H9 (cell line): ENCODE measurements around the gene PHTF2. TPM values are rescaled to one million over a fixed set of nuclear protein-coding genes. Genes with fewer than 3 reads are reported as not detected.

ENCODE experiments used
- DNase-seq: peaks from one replicate; pipeline ENCODE4 v3.0.0-alpha.2; 2017
- H2AFZ ChIP-seq: one replicate; pipeline ENCODE4 v1.6.1; 2013; ENCODE audit warnings: mild to moderate bottlenecking, low read length, control low read depth, moderate library complexity
- H2AK5ac ChIP-seq: 2 replicates; pipeline ENCODE4 v1.6.1; 2013; ENCODE audit warnings: low read length, control low read depth, mixed read lengths; ENCODE audit not compliant: insufficient read length
- H2BK120ac ChIP-seq: one replicate; pipeline ENCODE4 v1.6.1; 2013; ENCODE audit warnings: low read depth, mild to moderate bottlenecking, low read length, control low read depth, inconsistent platforms; ENCODE audit not compliant: poor library complexity, severe bottlenecking
- H2BK12ac ChIP-seq: 2 replicates; pipeline ENCODE4 v1.6.1; 2013; ENCODE audit warnings: low read length, control low read depth, mixed read lengths, low read depth; ENCODE audit not compliant: insufficient read length
- H2BK15ac ChIP-seq: 2 replicates; pipeline ENCODE4 v1.6.1; 2013; ENCODE audit warnings: low read depth, low read length, control low read depth
- H2BK20ac ChIP-seq: one replicate; pipeline ENCODE4 v1.6.1; 2013; ENCODE audit warnings: low read depth, mild to moderate bottlenecking, low read length, control low read depth, inconsistent platforms; ENCODE audit not compliant: poor library complexity, severe bottlenecking
- H2BK5ac ChIP-seq: 2 replicates; pipeline ENCODE4 v1.6.1; 2013; ENCODE audit warnings: low read length, control low read depth, mixed read lengths; ENCODE audit not compliant: insufficient read length
- H3K14ac ChIP-seq: 2 replicates; pipeline ENCODE4 v1.6.1; 2013; ENCODE audit warnings: low read length, control low read depth; ENCODE audit not compliant: insufficient read depth
- H3K18ac ChIP-seq: 2 replicates; pipeline ENCODE4 v1.6.1; 2013; ENCODE audit warnings: low read depth, mild to moderate bottlenecking, mixed read lengths, low read length, control low read depth; ENCODE audit not compliant: insufficient read length
- H3K23ac ChIP-seq: 2 replicates; pipeline ENCODE4 v1.6.1; 2013; ENCODE audit warnings: low read length, control low read depth, mixed read lengths, low read depth; ENCODE audit not compliant: insufficient read length
- H3K23me2 ChIP-seq: 2 replicates; pipeline ENCODE4 v1.6.1; 2013; ENCODE audit warnings: low read depth, mild to moderate bottlenecking, mixed read lengths, low read length, control low read depth; ENCODE audit not compliant: insufficient read length, poor library complexity, severe bottlenecking
- H3K27ac ChIP-seq: 2 replicates; pipeline ENCODE4 v1.5.1; 2013; ENCODE audit warnings: low read length, control low read depth, mixed read lengths, low read depth; ENCODE audit not compliant: insufficient read length
- H3K27me3 ChIP-seq: 2 replicates; pipeline ENCODE4 v1.6.1; 2013; ENCODE audit warnings: low read length, control low read depth, inconsistent platforms; ENCODE audit not compliant: insufficient read depth
- H3K4ac ChIP-seq: 2 replicates; pipeline ENCODE4 v1.6.1; 2013; ENCODE audit warnings: low read depth, mild to moderate bottlenecking, control low read depth, inconsistent platforms, low read length, moderate library complexity
- H3K4me1 ChIP-seq: 2 replicates; pipeline ENCODE4 v1.6.1; 2013; ENCODE audit warnings: low read length, control low read depth, inconsistent platforms; ENCODE audit not compliant: insufficient read depth
- H3K4me2 ChIP-seq: 2 replicates; pipeline ENCODE4 v1.6.1; 2013; ENCODE audit warnings: low read length, control low read depth, mixed read lengths; ENCODE audit not compliant: insufficient read length, insufficient read depth
- H3K56ac ChIP-seq: 2 replicates; pipeline ENCODE4 v1.6.1; 2013; ENCODE audit warnings: low read depth, mild to moderate bottlenecking, mixed read lengths, low read length, control low read depth; ENCODE audit not compliant: insufficient read length
- H3K79me1 ChIP-seq: 2 replicates; pipeline ENCODE4 v1.6.1; 2013; ENCODE audit warnings: low read depth, mild to moderate bottlenecking, moderate library complexity, low read length, control low read depth, inconsistent platforms; ENCODE audit not compliant: insufficient read depth, poor library complexity, severe bottlenecking
- H3K79me2 ChIP-seq: 2 replicates; pipeline ENCODE4 v1.6.1; 2013; ENCODE audit warnings: low read length, control low read depth, inconsistent platforms; ENCODE audit not compliant: insufficient read depth
- H3K9ac ChIP-seq: 2 replicates; pipeline ENCODE4 v1.6.1; 2013; ENCODE audit warnings: low read length, control low read depth, mixed read lengths; ENCODE audit not compliant: insufficient read length; ENCODE audit errors: extremely low read depth
- H3K9me3 ChIP-seq: one replicate; pipeline ENCODE4 v1.6.1; 2013; ENCODE audit warnings: low read depth, low read length, inconsistent platforms; ENCODE audit not compliant: control insufficient read depth
- H3T11ph ChIP-seq: one replicate; pipeline ENCODE4 v1.6.1; 2013; ENCODE audit warnings: mild to moderate bottlenecking, low read length, control low read depth, inconsistent platforms
- H4K20me1 ChIP-seq: one replicate; pipeline ENCODE4 v1.6.1; 2013; ENCODE audit not compliant: control insufficient read depth, insufficient read length, insufficient read depth
- H4K5ac ChIP-seq: 2 replicates; pipeline ENCODE4 v1.6.1; 2013; ENCODE audit warnings: low read depth, mild to moderate bottlenecking, mixed read lengths, low read length, control low read depth; ENCODE audit not compliant: insufficient read length
- H4K8ac ChIP-seq: replicated peaks from 2 replicates; pipeline ENCODE4 v1.6.1; 2013; ENCODE audit warnings: low read length, control low read depth, mixed read lengths, low read depth; ENCODE audit not compliant: insufficient read length
- H4K91ac ChIP-seq: 2 replicates; pipeline ENCODE4 v1.6.1; 2013; ENCODE audit warnings: low read depth, mild to moderate bottlenecking, moderate library complexity, mixed read lengths, low read length, control low read depth; ENCODE audit not compliant: insufficient read length
- H3K27ac Mint-ChIP-seq, 3 experiments: 2 replicates in 2 of 3; 3 replicates in 1 of 3; pipeline ENCODE4 v1.8.0; 2020 to 2021; ENCODE audit warnings: mixed read lengths in 3 of 3, mild to moderate bottlenecking in 1 of 3, moderate library complexity in 1 of 3
- H3K27me3 Mint-ChIP-seq: 2 replicates; pipeline ENCODE4 v1.8.0; 2021; ENCODE audit warnings: low read depth, mild to moderate bottlenecking, moderate library complexity, mixed read lengths
- H3K36me3 Mint-ChIP-seq, 3 experiments: 2 replicates in 2 of 3; 3 replicates in 1 of 3; pipeline ENCODE4 v1.8.0; 2020 to 2021; ENCODE audit warnings: low read depth in 3 of 3, mixed read lengths in 3 of 3; ENCODE audit not compliant: insufficient read depth in 1 of 3
- H3K4me1 Mint-ChIP-seq, 2 experiments: 2 replicates each; pipeline ENCODE4 v1.8.0; 2020; ENCODE audit warnings: mixed read lengths in 2 of 2
- H3K4me3 Mint-ChIP-seq, 2 experiments: 2 replicates in 1 of 2; 3 replicates in 1 of 2; pipeline ENCODE4 v1.8.0; 2020 to 2021; ENCODE audit warnings: mild to moderate bottlenecking in 2 of 2, mixed read lengths in 2 of 2, moderate library complexity in 1 of 2
- H3K9me3 Mint-ChIP-seq, 2 experiments: 2 replicates in 1 of 2; 3 replicates in 1 of 2; pipeline ENCODE4 v1.8.0; 2020; ENCODE audit warnings: mild to moderate bottlenecking in 2 of 2, mixed read lengths in 2 of 2, moderate library complexity in 1 of 2
- WGBS: extraction: QIAGEN DNeasy Blood & Tissue Kit; methylation state at CpG from one replicate; pipeline ENCODE4 v1.1.7; 2013; ENCODE audit warnings: missing lambda C conversion rate, low lambda C conversion rate, mixed read lengths; ENCODE audit not compliant: insufficient read length; ENCODE audit errors: extremely low coverage; 5-methylcytosine and 5-hydroxymethylcytosine counted together
- total RNA-seq: library from RNA; stranded (reverse); gene quantifications from 2 replicates; pipeline ENCODE4 v1.2.1, GENCODE V29; 2021
- TF ChIP-seq, protein P1 (sequence below): fragments of 200-600 bp; sonication (generic); conservative IDR thresholded peaks from 3 replicates; pipeline ENCODE4 v1.8.0; 2021; ENCODE audit warnings: antibody characterized with exemption, mild to moderate bottlenecking

The PHTF2 gene
- total RNA-seq, 1 experiment from 2014 or later = 16.2 TPM

DNA sequence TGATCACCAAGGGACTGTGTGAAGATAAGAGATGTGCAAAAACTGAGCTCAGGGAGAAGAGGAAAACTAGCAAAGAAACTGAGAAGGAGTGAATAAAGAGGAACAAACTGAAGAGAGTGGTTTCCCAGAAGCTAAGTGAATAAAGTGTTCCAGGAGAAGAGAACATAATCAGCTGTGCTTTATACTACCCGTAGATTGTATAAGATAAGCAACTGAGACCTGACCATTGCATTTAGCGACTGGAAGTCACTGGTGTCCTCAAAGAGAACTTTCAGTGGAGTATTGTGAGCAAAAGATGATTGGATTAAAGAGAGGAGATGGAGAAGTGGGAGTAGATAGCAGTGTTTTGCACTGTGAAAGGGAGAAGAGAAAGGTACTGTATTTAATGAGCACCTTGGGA, 14.6 kb downstream of the PHTF2 start:
- H3K9me3 ChIP-seq = no peaks in the 10 kb centered on the region
- no peak overlapping the region for H2BK12ac ChIP-seq
- H3K18ac ChIP-seq = no peak overlapping the region
- no peaks in the 10 kb centered on the region for H3K79me2 ChIP-seq
- no peak overlapping the region for H2BK5ac ChIP-seq
- H3K4me3 Mint-ChIP-seq = no peak overlapping the region
- H3K4me2 ChIP-seq = no peak overlapping the region
- H3K4me1 Mint-ChIP-seq = no peaks in the 10 kb centered on the region
- H4K8ac ChIP-seq = no peak overlapping the region
- no peaks in the 10 kb centered on the region for H3K27me3 Mint-ChIP-seq
- H3K56ac ChIP-seq = no peak overlapping the region
- DNase-seq = no peak
- no CpG with 5 or more reads among the region's 2 CpGs for WGBS
- H3K14ac ChIP-seq = no peak overlapping the region
- H4K5ac ChIP-seq = no peak overlapping the region
- no peak overlapping the region for H2AFZ ChIP-seq
- H3T11ph ChIP-seq = no peak overlapping the region
- TF ChIP-seq, protein P1, sequence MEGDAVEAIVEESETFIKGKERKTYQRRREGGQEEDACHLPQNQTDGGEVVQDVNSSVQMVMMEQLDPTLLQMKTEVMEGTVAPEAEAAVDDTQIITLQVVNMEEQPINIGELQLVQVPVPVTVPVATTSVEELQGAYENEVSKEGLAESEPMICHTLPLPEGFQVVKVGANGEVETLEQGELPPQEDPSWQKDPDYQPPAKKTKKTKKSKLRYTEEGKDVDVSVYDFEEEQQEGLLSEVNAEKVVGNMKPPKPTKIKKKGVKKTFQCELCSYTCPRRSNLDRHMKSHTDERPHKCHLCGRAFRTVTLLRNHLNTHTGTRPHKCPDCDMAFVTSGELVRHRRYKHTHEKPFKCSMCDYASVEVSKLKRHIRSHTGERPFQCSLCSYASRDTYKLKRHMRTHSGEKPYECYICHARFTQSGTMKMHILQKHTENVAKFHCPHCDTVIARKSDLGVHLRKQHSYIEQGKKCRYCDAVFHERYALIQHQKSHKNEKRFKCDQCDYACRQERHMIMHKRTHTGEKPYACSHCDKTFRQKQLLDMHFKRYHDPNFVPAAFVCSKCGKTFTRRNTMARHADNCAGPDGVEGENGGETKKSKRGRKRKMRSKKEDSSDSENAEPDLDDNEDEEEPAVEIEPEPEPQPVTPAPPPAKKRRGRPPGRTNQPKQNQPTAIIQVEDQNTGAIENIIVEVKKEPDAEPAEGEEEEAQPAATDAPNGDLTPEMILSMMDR = no peak
- no peak overlapping the region for H3K27ac ChIP-seq
- H3K36me3 Mint-ChIP-seq = peaks cover 9 to 12% (median 10%) of the 10 kb centered on the region in 3 experiments; a peak in 6 of 7 replicates
- H2AK5ac ChIP-seq = no peak overlapping the region
- peaks cover 4 to 10% of the 10 kb centered on the region in 2 experiments for H3K9me3 Mint-ChIP-seq
- H3K27me3 ChIP-seq = no peaks in the 10 kb centered on the region
- no peak overlapping the region for H3K9ac ChIP-seq
- no peaks in the 10 kb centered on the region for H3K23me2 ChIP-seq
- no peaks in the 10 kb centered on the region for H4K20me1 ChIP-seq
- no peak overlapping the region for H2BK15ac ChIP-seq
- H2BK20ac ChIP-seq = no peak overlapping the region
- H3K4me1 ChIP-seq = no peaks in the 10 kb centered on the region
- no peak overlapping the region for H4K91ac ChIP-seq
- no peak overlapping the region for H3K23ac ChIP-seq
- H3K79me1 ChIP-seq = no peaks in the 10 kb centered on the region
- no peak overlapping the region for H2BK120ac ChIP-seq
- H3K27ac Mint-ChIP-seq = no peak overlapping the region
- H3K4ac ChIP-seq = no peak overlapping the region
